Spleen (tissue), 11 donors: ENCODE data around the gene SCN8A. TPM values are rescaled to one million over a fixed set of nuclear protein-coding genes. Genes with fewer than 3 reads are reported as not detected.
A peak's percentile ranks its signal among the peaks of the same experiment; 100 is the strongest.

Experiments used
- DNase-seq: peaks from one replicate; pipeline ENCODE4 v3.0.0-alpha.2; 2020
- H3K27ac ChIP-seq, 8 donors: fragments of 200-600 bp; sonication (generic) in 7 of 8; 1 replicate in 4 of 8; 2 replicates in 4 of 8; pipeline versions ENCODE4 v1.5.0 to v1.8.0; 2016 to 2021; ENCODE audit warnings: inconsistent platforms in 4 of 8, mild to moderate bottlenecking in 4 of 8, moderate library complexity in 1 of 8
- H3K27me3 ChIP-seq, 7 donors: fragments of 200-600 bp; sonication (generic) in 6 of 7; replicated peaks in 1 of 7; 1 replicate in 4 of 7; 2 replicates in 3 of 7; pipeline versions ENCODE4 v1.5.0 to v1.8.0; 2016 to 2021; ENCODE audit warnings: inconsistent platforms in 3 of 7, mild to moderate bottlenecking in 1 of 7
- H3K36me3 ChIP-seq, 6 donors: fragments of 200-600 bp; sonication (generic) in 5 of 6; 1 replicate in 4 of 6; 2 replicates in 2 of 6; pipeline versions ENCODE4 v1.5.0 to v1.8.0; 2016 to 2021; ENCODE audit warnings: inconsistent platforms in 2 of 6
- H3K4me1 ChIP-seq, 6 donors: fragments of 200-600 bp; sonication (generic) in 5 of 6; 1 replicate in 3 of 6; 2 replicates in 3 of 6; pipeline versions ENCODE4 v1.5.0 to v1.8.0; 2016 to 2021; ENCODE audit warnings: inconsistent platforms in 3 of 6
- H3K4me3 ChIP-seq, 8 donors: fragments of 200-600 bp; sonication (generic) in 7 of 8; 1 replicate in 4 of 8; 2 replicates in 4 of 8; pipeline versions ENCODE4 v1.5.0 to v1.8.0; 2016 to 2021; ENCODE audit warnings: inconsistent platforms in 4 of 8, mild to moderate bottlenecking in 4 of 8, moderate library complexity in 2 of 8
- H3K9me3 ChIP-seq, 8 donors: fragments of 200-600 bp; sonication (generic) in 7 of 8; 1 replicate in 4 of 8; 2 replicates in 4 of 8; pipeline versions ENCODE4 v1.5.0 to v1.8.0; 2016 to 2021; ENCODE audit warnings: inconsistent platforms in 4 of 8
- CTCF ChIP-seq, 11 experiments: fragments of 200-600 bp in 7 of 11; fragments of 450-650 bp in 4 of 11; sonication (generic) in 4 of 11; IDR thresholded peaks in 8 of 11; conservative IDR thresholded peaks in 3 of 11; 1 replicate in 7 of 11; 2 replicates in 4 of 11; pipeline versions ENCODE4 v1.4.0 to v1.8.0; 2016 to 2021; ENCODE audit warnings: antibody characterized with exemption in 11 of 11, inconsistent platforms in 4 of 11, mild to moderate bottlenecking in 1 of 11
- POLR2A ChIP-seq, 3 donors: fragments of 450-650 bp; IDR thresholded peaks; one replicate each; pipeline ENCODE4 v1.5.1; 2017; ENCODE audit warnings: antibody characterized with exemption in 3 of 3, mild to moderate bottlenecking in 1 of 3
- POLR2AphosphoS5 ChIP-seq, 3 donors: sonication (generic); formaldehyde crosslinking; IDR thresholded peaks; one replicate each; pipeline ENCODE4 v1.5.1; 2017; ENCODE audit warnings: antibody characterized with exemption in 3 of 3
- whole genome bisulfite sequencing, 5 donors: extraction: QIAGEN DNeasy Blood & Tissue Kit in 3 of 5; methylation state at CpG; one replicate each; pipeline versions ENCODE4 v1.1.5 to v1.1.7; 2013 to 2018; 5-methylcytosine and 5-hydroxymethylcytosine counted together
- intact Hi-C: fragments of 100-400 bp; cut with DNase I; formaldehyde crosslinking; loops from one replicate; pipeline ENCODE4 v1.15.0; 2023; ENCODE audit warnings: low total_unique reads
- polyA plus RNA-seq, 3 donors: library from polyadenylated mRNA; stranded (reverse); fragments of 200-250 nt; gene quantifications; one replicate each; pipeline ENCODE4 v1.2.1, GENCODE V29; 2013
- total RNA-seq, 7 donors: library from RNA; depleted of rRNA in 3 of 7; stranded (reverse); fragments of >200 nt in 3 of 7; fragmentation: NEBNext Ultra II Directional in 4 of 7; extraction: Animal tissue kit (Norgen Biotek cat#: 25700) in 4 of 7; gene quantifications; one replicate each; pipeline versions ENCODE4 v1.1.0 to v1.2.1, GENCODE V29; 2016 to 2021
- donor health status: healthy with polysubstance abuse.
- donor health status: DM: no; HTN: no; CAD: no; lungs with moderate emphysema.
- donor health status: DM: no; HTN: no; CAD: no.
- donor health status: Bipolar disorder and iron deficiency.
- donor health status: healthy.
- donor health status: DM: no; HTN: no; CAD: no.
- donor health status: DM: yes; HTN: yes; CAD: no.

Gene SCN8A
- total and polyA plus RNA-seq, 10 donors, result 0.17 to 4.7 (median 3.0) TPM

GRCh38 chr12:51846271-51846691, 255.2 kb downstream of the SCN8A start:
- intact Hi-C loops, result no loop called here
- DNase-seq, result no peak
- H3K4me3 ChIP-seq, result peak overlapping the region in 2 of 8 donors; percentile 63 to 74
- no peaks in the 10 kb centered on the region for H3K36me3 ChIP-seq
- peaks cover 0 to 87% (median 31%) of the 10 kb centered on the region in 7 donors for H3K27me3 ChIP-seq
- peak overlapping the region in 7 of 8 donors; percentile 69 to 83 (median 76) for H3K27ac ChIP-seq
- H3K9me3 ChIP-seq, result no peaks in the 10 kb centered on the region
- no peak for TF ChIP-seq POLR2AphosphoS5 (IDR thresholded peaks at IDR 0.05)
- TF ChIP-seq POLR2A (IDR thresholded peaks at IDR 0.05), result no peak
- no peak for TF ChIP-seq CTCF (IDR thresholded peaks at IDR 0.05 in 8 of 11, conservative IDR thresholded peaks at IDR 0.05 in 3 of 11)
- H3K4me1 ChIP-seq, result peaks cover 17 to 53% (median 35%) of the 10 kb centered on the region in 6 donors
- WGBS, 5 donors, result 81 to 87% (median 84%) methylated on average over 12 to 15 of the region's 15 CpGs

GRCh38 chr12:51846911-51847642, 256.0 kb downstream of the SCN8A start:
- TF ChIP-seq POLR2A (IDR thresholded peaks at IDR 0.05) (no peak), POLR2AphosphoS5 (IDR thresholded peaks at IDR 0.05) (peak; percentile 34 to 78 (median 65)), CTCF (IDR thresholded peaks at IDR 0.05 in 8 of 11, conservative IDR thresholded peaks at IDR 0.05 in 3 of 11) (no peak)

GRCh38 chr12:51847643-51848325, 256.8 kb downstream of the SCN8A start:
- peaks cover 18 to 62% (median 40%) of the 10 kb centered on the region in 6 donors for H3K4me1 ChIP-seq
- H3K27ac ChIP-seq, result peak overlapping the region in 7 of 8 donors; percentile 69 to 83 (median 76)
- peaks cover 0 to 82% (median 31%) of the 10 kb centered on the region in 7 donors for H3K27me3 ChIP-seq
- peak overlapping the region; percentile 45 to 74 (median 48) for H3K4me3 ChIP-seq
- intact Hi-C loops, result no loop called here
- no peak for TF ChIP-seq POLR2A (IDR thresholded peaks at IDR 0.05)
- TF ChIP-seq POLR2AphosphoS5 (IDR thresholded peaks at IDR 0.05), result peak in 1 of 3 donors; percentile 22
- H3K36me3 ChIP-seq, result no peaks in the 10 kb centered on the region
- WGBS, 5 donors, result 0 to 2% (median 2%) methylated on average over 13 to 40 of the region's 40 CpGs
- H3K9me3 ChIP-seq, result no peaks in the 10 kb centered on the region
- no peak for DNase-seq

More at GRCh38 chr12:51846911-51847642, 256.0 kb downstream of the SCN8A start:
- Histone ChIP-seq H3K4me1 (peaks cover 18 to 60% (median 40%) of the 10 kb centered on the region in 6 donors), H3K4me3 (peak overlapping the region; percentile 45 to 74 (median 48)), H3K36me3 (no peaks in the 10 kb centered on the region), H3K9me3 (no peaks in the 10 kb centered on the region), H3K27me3 (peaks cover 0 to 84% (median 31%) of the 10 kb centered on the region in 7 donors), H3K27ac (peak overlapping the region; percentile 48 to 83 (median 76))
- DNase-seq, result peak; percentile 84
- 1 to 4% (median 1%) methylated on average over 29 to 59 of the region's 59 CpGs for WGBS, 5 donors
- intact Hi-C loops, result no loop called here

GRCh38 chr12:51848326-51848727, 257.3 kb downstream of the SCN8A start, which contains the start of gene FIGNL2:
FIGNL2 (minus strand) TSS chr12:51848718; CDS start chr12:51822413, 26,305 bp downstream.
- H3K27me3 ChIP-seq, result peaks cover 0 to 79% (median 31%) of the 10 kb centered on the region in 7 donors
- H3K4me1 ChIP-seq, result peaks cover 18 to 62% (median 40%) of the 10 kb centered on the region in 6 donors
- WGBS, 5 donors, result 0 to 21% (median 6%) methylated on average over 1 to 51 of the region's 51 CpGs
- no peaks in the 10 kb centered on the region for H3K36me3 ChIP-seq
- intact Hi-C loops, result no loop called here
- H3K27ac ChIP-seq, result peak within 1 kb of the TSS; percentile 53 to 83 (median 76)
- TF ChIP-seq POLR2AphosphoS5 (IDR thresholded peaks at IDR 0.05) (no peak), POLR2A (IDR thresholded peaks at IDR 0.05) (no peak), CTCF (IDR thresholded peaks at IDR 0.05 in 8 of 11, conservative IDR thresholded peaks at IDR 0.05 in 3 of 11) (no peak)
- H3K4me3 ChIP-seq, result peak within 1 kb of the TSS; percentile 45 to 74 (median 48)
- H3K9me3 ChIP-seq, result no peaks in the 10 kb centered on the region
- DNase-seq, result no peak
